ENCODE data around the gene SPTLC2.

The SPTLC2 gene

GRCh38 chr14:77482422-77482821 is 134.0 kb downstream of the SPTLC2 start:
- DNase-seq (ENCODE audit: low spot score) = no peak
- in situ Hi-C loops (cut with MboI; ENCODE audit: low pct_unique_long_range_greater_than_20kb, low sequenced_read_pairs, unreplicated experiment) = no loop called here
- no peak for TF ChIP-seq CTCF (IDR thresholded peaks at IDR 0.05; ENCODE audit: extremely low read depth, insufficient read depth, missing control alignments)

DNA sequence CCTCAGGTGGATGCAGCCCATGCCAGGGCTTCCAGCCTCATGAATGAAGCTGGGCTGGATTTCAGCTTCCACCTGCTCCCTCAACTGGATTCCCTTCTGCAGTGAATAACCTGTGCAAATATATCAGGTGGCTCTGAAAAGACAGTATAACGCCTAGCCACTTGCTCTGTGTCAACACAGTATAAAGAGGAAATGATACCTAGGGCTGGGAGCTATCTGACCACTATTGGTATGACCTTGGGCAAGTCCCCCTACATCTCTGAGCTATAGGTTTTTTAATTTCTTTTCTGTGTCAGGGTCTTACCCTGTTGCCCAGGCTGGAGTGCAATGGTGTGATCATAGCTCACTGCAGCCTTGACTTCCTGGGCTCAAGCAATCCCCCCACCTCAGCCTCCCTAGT is 137.6 kb downstream of the SPTLC2 start:
- in situ Hi-C loops (cut with MboI; ENCODE audit: low pct_unique_long_range_greater_than_20kb, low sequenced_read_pairs, unreplicated experiment) = no loop called here
- TF ChIP-seq CTCF (IDR thresholded peaks at IDR 0.05; ENCODE audit: extremely low read depth, insufficient read depth, missing control alignments) = no peak
- DNase-seq (ENCODE audit: low spot score) = peak; percentile 78

DNA sequence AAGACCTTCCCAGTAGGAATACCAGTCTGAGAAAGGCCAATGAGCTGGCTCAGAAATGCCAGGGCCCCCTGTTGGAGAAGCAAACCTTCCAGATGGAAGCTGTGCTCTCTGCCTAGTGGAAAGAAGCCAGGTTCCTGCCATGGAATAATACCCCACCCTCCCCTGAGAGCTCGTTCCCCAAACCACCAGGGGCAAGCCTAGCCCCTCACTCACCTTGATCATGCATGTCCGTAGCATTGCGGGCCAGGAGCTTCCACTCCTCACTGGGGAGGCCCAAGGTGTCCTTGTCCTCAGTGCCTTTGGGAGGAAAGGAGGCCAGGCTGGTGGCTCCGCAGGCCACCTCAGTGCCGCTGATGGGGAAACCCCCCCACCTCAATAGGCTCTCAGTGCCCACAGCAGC is 138.4 kb downstream of the SPTLC2 start:
- in situ Hi-C loops (cut with MboI; ENCODE audit: low pct_unique_long_range_greater_than_20kb, low sequenced_read_pairs, unreplicated experiment) = no loop called here
- TF ChIP-seq CTCF (IDR thresholded peaks at IDR 0.05; ENCODE audit: extremely low read depth, insufficient read depth, missing control alignments) = no peak
- DNase-seq (ENCODE audit: low spot score) = no peak

GRCh38 chr14:77475432-77476115 is 140.9 kb downstream of the SPTLC2 start:
- no peak for DNase-seq (ENCODE audit: low spot score)
- TF ChIP-seq CTCF (IDR thresholded peaks at IDR 0.05; ENCODE audit: extremely low read depth, insufficient read depth, missing control alignments) = no peak
- in situ Hi-C loops (cut with MboI; ENCODE audit: low pct_unique_long_range_greater_than_20kb, low sequenced_read_pairs, unreplicated experiment) = no loop called here

DNA sequence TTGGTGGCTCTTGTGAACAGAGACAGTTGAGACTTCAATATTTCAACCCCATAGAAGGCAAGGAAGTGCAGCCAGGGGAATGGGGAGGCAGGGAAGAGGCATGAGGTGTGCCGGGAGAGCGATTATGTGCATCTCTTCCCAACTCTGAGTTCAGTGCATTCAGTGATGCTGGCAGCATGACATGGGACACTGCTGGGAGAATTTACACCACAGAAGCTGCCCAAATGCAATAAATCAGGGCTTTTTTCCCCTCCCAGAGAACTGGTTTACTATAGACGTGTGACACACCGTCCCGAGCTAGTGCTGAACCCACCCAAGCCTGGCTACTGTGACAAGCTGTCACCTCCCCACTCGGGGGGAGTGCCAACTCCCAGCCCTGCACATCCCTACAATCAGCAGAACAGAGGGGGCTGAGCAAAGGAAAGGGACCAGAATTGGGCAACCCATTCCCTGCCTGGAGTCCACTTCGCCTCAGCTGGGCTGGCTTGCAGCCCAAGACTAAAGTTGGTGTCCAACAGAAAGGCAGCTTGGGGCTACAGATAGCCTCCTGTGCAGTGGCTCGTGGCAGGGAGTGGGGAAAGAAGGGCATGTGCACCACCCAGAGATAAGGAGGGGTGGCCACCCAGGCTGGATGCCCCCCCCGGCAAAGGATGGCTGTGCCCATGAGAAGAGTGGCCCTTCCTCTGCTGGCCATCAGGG is 141.8 kb downstream of the SPTLC2 start:
- DNase-seq (ENCODE audit: low spot score) = no peak
- TF ChIP-seq CTCF (IDR thresholded peaks at IDR 0.05; ENCODE audit: extremely low read depth, insufficient read depth, missing control alignments) = no peak
- in situ Hi-C loops (cut with MboI; ENCODE audit: low pct_unique_long_range_greater_than_20kb, low sequenced_read_pairs, unreplicated experiment) = no loop called here

- DNase-seq (ENCODE audit: low spot score) = no peak
- no peak for TF ChIP-seq CTCF (IDR thresholded peaks at IDR 0.05; ENCODE audit: extremely low read depth, insufficient read depth, missing control alignments)
- in situ Hi-C loops (cut with MboI; ENCODE audit: low pct_unique_long_range_greater_than_20kb, low sequenced_read_pairs, unreplicated experiment) = no loop called here
Measured at GRCh38 chr14:77473921-77474320, 142.5 kb downstream of the SPTLC2 start.
